HEK293 (cell line): ENCODE results near the gene LCORL.

Source experiments
- ATF2 ChIP-seq: fragments of 450-650 bp; formaldehyde crosslinking; IDR thresholded peaks from 2 replicates; pipeline ENCODE4 v1.5.1; 2016; ENCODE audit warnings: missing biosample characterization, missing genetic modification characterization, low read depth
- CTCF ChIP-seq: fragments of 450-650 bp; formaldehyde crosslinking; IDR thresholded peaks from 2 replicates; pipeline ENCODE4 v1.5.1; 2016; ENCODE audit warnings: missing biosample characterization, missing genetic modification characterization
- OVOL3 ChIP-seq: fragments of 450-650 bp; formaldehyde crosslinking; IDR thresholded peaks from 2 replicates; pipeline ENCODE4 v1.5.1; 2016; ENCODE audit warnings: missing biosample characterization, missing genetic modification characterization
- SETDB1 ChIP-seq: IDR thresholded peaks from one replicate; pipeline ENCODE4 v1.6.1; 2017; ENCODE audit warnings: mild to moderate bottlenecking, low read length, moderate library complexity, mixed read lengths; ENCODE audit not compliant: insufficient read length
- TCF7L2 ChIP-seq: IDR thresholded peaks from 2 replicates; pipeline ENCODE4 v1.6.1; 2011; ENCODE audit warnings: low read depth, mild to moderate bottlenecking, inconsistent platforms, low read length, moderate library complexity, borderline replicate concordance
- ZNF112 ChIP-seq: fragments of 450-650 bp; formaldehyde crosslinking; IDR thresholded peaks from 2 replicates; pipeline ENCODE4 v1.5.0; 2017; ENCODE audit warnings: missing biosample characterization, missing genetic modification characterization
- ZNF121 ChIP-seq: fragments of 450-650 bp; formaldehyde crosslinking; IDR thresholded peaks from 2 replicates; pipeline ENCODE4 v1.5.1; 2016; ENCODE audit warnings: missing biosample characterization, missing genetic modification characterization
- ZNF138 ChIP-seq: fragments of 450-650 bp; formaldehyde crosslinking; IDR thresholded peaks from 2 replicates; pipeline ENCODE4 v1.5.1; 2016; ENCODE audit warnings: missing biosample characterization, missing genetic modification characterization, borderline replicate concordance
- ZNF768 ChIP-seq: fragments of 450-650 bp; formaldehyde crosslinking; IDR thresholded peaks from 2 replicates; pipeline ENCODE4 v1.5.1; 2018; ENCODE audit warnings: missing biosample characterization, mild to moderate bottlenecking, missing genetic modification characterization

- no peak for TF ChIP-seq ZNF138 (tag by site-specific recombination)
- no peak for TF ChIP-seq ZNF112 (tag by site-specific recombination)
- no peak for TF ChIP-seq CTCF (tag by site-specific recombination)
- TF ChIP-seq OVOL3 = no peak
- no peak for TF ChIP-seq SETDB1
- TF ChIP-seq ZNF768 (tag by site-specific recombination) = no peak
- no peak for TF ChIP-seq ZNF121 (tag by site-specific recombination)
- no peak for TF ChIP-seq TCF7L2
- TF ChIP-seq ATF2 (tag by site-specific recombination) = no peak
These were observed 52.8 kb downstream of the LCORL start for GRCh38 chr4:17968721-17969120.
